NCI-H2227 (cell line): Measurements from ENCODE around the gene BRIP1.
"Not testable (repeated sequence)": the region's sequence is repeated elsewhere in the genome, so short reads cannot be mapped to it uniquely, and the experiment has no call there.

Experiments used
- DNase-seq: peaks from one replicate; lab custom pipeline; 2025; ENCODE audit not compliant: unreplicated experiment; lab: John Stamatoyannopoulos, UW

BRIP1 gene

DNA sequence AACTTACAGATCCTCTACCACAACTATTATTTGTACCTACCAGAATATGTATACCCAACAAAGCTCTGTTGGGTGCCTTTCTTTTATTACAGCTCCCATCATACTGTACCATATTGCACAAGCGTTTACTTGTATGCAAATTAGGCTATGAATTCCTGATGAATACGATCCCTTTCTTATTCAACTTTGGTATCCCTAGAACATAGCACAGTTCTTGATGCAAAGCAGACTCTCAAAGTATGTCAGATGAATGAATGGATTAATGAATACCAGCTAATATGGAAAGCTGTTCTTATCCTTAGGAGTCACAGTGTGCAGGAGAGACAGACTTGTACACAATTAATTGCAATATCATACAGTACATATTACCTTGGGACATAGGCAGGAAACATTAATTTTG is 192.6 kb downstream of the BRIP1 start:
- DNase-seq: no peak

GRCh38 chr17:61669522-61669921 is 193.8 kb downstream of the BRIP1 start:
- DNase-seq: no peak

DNA sequence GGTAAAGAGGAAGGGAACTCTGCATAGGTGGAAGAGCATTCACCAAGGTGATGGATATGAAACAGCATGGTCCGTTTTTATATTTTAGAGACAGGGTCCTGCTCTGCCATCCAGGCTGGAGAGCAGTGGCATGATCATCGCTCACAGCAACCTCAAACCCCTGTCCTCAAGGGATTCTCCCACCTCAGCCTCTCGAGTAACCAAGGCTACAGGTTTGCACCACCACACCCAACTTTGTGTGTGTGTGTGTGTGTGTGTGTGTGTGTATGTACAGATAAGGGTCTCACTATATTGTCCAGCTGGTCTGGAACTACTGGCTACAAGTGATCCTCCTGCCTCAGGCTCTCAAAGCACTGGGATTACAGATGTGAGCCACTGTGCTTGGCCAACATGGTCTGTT is 194.8 kb downstream of the BRIP1 start:
- no peak for DNase-seq

- DNase-seq: not testable (repeated sequence)
Observed at GRCh38 chr17:61666406-61667088, 196.8 kb downstream of the BRIP1 start.

- DNase-seq: no peak
Observed at GRCh38 chr17:61663310-61663709, 200.0 kb downstream of the BRIP1 start.

- DNase-seq: no peak
Observed at GRCh38 chr17:61662741-61663140, 200.6 kb downstream of the BRIP1 start.

DNA sequence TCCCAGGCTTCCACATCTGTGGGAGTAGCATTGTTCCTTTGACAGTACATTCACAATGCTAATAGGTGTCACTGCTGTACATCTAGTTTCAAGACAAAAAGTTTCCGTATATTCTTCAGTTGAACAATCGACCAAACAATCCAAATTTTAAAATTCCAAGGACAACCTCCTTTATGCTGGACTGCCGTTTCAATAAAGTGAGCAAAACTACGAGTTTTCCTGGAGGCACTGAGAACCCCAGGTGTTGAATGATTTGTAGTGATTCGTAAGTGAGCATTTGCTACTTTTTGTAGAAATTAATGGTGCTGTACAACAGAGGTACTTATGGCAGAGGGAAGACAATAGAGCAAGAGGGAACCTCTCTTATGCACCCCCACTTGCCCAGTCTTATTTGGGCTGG is 201.1 kb downstream of the BRIP1 start:
- DNase-seq: no peak

DNA sequence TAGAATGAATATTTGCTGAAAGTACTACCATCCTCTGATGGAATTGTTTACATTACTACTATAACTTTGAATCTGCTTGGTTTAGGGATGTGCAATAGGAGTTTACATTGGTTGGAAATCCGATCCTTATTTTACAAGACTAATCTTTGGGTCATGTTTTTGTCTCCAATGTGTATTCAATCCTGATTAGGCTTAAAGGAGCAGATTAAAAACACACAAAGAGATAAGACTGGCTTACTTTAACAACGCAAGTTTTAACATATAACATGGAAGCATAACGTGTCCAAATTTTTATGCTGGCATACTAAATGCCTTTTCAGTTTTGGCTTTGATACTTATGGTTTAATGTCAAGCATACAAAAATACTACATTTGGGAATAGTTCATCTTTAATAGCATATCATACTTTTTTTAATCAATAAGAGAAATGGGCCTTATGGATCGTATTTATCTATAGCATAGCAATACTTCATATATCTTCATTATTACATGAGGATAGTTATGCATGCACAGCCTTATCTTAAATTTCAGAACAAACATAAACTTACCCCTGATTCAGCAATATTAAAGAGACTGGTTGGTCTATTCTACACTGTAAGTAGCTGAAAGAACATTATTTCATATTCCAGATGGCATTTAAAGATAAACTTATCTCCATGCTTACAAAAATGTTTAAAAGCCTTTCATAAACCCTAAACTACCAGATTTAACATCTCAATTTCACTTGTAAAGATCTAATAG is 202.4 kb downstream of the BRIP1 start:
- DNase-seq: no peak

DNA sequence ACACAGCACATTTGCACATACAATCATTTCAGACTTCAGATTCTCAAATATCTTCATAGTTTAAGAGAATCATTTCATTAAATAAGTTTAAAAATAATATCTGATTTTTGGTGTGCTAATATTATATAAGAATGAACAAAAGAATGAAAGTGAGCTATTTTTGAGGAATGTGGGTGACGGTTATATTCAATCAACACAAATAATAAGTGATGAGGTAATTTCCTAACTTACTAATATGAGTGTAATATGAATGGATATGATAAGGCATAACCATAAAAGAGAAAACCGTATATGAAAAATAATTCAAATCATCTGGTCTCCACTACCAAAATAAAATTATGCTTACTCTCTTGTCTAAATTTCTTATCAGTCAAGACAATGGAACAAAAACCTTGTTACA is 203.9 kb downstream of the BRIP1 start:
- DNase-seq: no peak

DNA sequence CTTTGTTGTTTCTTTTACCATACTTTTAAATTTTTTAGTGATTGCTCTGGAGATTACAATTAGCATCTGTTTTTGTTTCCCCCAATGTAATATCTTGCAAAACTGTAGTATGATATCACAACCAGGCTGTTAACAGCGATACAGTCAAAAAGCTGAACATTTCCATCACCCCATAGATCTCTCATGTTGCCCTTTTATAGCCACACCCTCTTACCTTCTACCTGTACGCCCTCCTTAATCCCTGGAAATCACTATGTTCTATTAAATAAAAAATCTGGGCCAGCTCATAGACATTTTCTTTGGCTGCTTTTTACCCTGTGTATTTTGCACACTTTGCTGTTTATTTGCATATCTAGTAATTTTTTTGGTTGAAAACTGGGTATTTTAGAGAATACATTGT is 205.1 kb downstream of the BRIP1 start:
- no peak for DNase-seq

DNA sequence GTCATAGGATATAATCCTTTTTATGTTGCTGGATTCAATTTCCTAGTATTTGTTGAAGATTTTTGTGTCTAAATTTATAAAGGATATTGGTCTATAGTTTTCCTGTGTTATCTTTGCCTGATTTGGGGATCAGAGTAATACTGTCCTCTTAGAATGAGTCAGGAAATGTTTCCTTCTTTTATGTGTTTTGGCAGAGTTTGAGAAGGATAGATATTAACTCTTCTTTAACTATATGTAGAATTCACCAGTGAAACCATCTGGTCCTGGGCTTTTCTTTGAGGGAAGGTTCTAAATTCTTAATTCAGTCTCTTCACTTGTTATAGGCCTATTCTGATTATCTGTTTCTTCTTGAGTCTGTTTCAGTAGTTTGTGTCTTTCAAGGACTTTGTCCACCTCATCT is 206.0 kb downstream of the BRIP1 start:
- no peak for DNase-seq

GRCh38 chr17:61656721-61657217 is 206.6 kb downstream of the BRIP1 start:
- no peak for DNase-seq

GRCh38 chr17:61650749-61651148 is 212.6 kb downstream of the BRIP1 start:
- no peak for DNase-seq

DNA sequence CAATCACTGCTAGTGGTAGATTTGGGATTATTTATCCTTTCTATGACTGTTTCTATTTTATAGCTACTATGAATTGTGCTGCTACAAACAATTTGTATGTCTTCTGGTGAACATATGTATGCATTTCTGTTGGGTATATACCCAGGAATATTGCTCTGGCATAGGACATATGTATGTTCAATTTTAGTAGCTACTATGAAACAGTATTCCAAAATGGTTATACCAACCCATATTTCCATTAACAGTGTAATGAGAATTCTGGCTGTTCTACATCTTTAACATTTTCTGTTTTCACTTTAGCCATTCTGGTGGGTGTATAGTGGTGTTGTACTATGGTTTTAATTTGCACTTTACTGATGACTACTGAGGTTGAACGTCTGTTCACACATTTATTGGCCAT is 214.7 kb downstream of the BRIP1 start:
- DNase-seq: no peak

GRCh38 chr17:61647047-61647446 is 216.3 kb downstream of the BRIP1 start:
- no peak for DNase-seq

GRCh38 chr17:61646482-61646881 is 216.8 kb downstream of the BRIP1 start:
- no peak for DNase-seq

DNA sequence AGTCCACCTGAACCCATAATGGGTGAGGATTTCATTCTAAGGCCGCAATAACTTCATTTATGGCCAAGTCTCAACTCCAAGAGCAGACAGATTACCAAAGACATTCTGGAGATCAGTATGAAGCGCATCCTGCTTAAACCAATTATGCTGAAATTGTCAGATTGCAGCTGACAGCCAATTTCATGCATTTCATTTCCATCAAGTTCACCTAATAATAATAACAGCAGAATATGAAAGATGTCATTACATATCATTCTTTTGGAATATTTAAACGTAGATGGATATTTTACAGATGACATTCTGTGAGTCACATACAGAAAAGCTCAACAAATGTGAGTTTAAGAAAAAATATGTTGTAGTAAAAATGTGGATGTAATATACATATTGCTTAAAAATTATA is 217.4 kb downstream of the BRIP1 start:
- DNase-seq: no peak

- DNase-seq: no peak
Observed at GRCh38 chr17:61644800-61645774, 218.2 kb downstream of the BRIP1 start.

GRCh38 chr17:61642768-61643167 is 220.6 kb downstream of the BRIP1 start:
- no peak for DNase-seq

- DNase-seq: no peak
Observed at GRCh38 chr17:61641715-61642114, 221.6 kb downstream of the BRIP1 start.

GRCh38 chr17:61641084-61641483 is 222.2 kb downstream of the BRIP1 start:
- no peak for DNase-seq
